SK-N-MC (cell line): ENCODE data around the gene CALD1.

Experiments used
- EZH2 ChIP-seq: fragments of 200-600 bp; sonication (generic); IDR thresholded peaks from one replicate; pipeline ENCODE4 v1.6.1; 2017; ENCODE audit warnings: antibody characterized with exemption
- POLR2AphosphoS5 ChIP-seq: IDR thresholded peaks from 2 replicates; pipeline ENCODE4 v1.6.1; 2012; ENCODE audit warnings: mild to moderate bottlenecking, low read depth, low read length, borderline replicate concordance

- TF ChIP-seq POLR2AphosphoS5 (no peak), EZH2 (no peak)
Measured at GRCh38 chr7:134920026-134920753, 140.8 kb downstream of the CALD1 start.
